NCI-H2107 treated with DMSO at 0.1 percent for 48 hours (cell line): ENCODE measurements around the gene SYNGR2.

Experiments
- DNase-seq: peaks from one replicate; lab custom pipeline; 2025; ENCODE audit not compliant: unreplicated experiment; lab: John Stamatoyannopoulos, UW

Gene SYNGR2, protein sequence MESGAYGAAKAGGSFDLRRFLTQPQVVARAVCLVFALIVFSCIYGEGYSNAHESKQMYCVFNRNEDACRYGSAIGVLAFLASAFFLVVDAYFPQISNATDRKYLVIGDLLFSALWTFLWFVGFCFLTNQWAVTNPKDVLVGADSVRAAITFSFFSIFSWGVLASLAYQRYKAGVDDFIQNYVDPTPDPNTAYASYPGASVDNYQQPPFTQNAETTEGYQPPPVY

DNA sequence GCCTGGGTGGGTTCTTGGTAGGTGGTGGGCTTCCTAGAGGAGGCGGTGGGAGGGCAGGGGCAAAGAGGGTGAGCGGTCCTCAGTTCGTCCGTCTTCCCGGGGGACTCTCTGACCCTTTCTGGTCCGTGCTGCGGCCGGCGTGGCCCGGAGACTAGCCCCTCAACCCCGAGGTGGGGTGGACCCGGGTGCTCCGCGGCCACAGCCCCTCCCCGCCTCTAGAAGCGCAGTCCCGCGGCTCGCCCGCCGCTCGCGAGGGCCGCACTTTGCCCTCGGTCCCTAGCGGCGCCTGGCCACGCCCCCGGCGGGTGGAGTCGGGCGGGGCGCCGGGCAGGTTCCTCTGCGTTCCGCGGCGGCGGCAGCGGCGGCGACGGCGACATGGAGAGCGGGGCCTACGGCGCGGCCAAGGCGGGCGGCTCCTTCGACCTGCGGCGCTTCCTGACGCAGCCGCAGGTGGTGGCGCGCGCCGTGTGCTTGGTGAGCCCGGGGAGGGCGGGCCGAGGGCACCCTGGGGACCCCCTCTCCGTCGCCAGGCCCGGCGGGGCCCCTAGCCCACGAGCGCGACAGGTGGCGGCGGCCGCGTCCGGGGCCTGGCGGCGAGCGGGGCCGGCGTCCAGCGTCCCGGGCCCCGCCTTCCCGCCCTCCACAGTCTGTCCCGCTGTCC, at the start of gene SYNGR2:
Gene SYNGR2 (plus strand): TSS at position 340 of the 661 bp plus-strand sequence. CDS start 36 bp downstream, at position 376.
- peak; percentile 57 for DNase-seq

DNA sequence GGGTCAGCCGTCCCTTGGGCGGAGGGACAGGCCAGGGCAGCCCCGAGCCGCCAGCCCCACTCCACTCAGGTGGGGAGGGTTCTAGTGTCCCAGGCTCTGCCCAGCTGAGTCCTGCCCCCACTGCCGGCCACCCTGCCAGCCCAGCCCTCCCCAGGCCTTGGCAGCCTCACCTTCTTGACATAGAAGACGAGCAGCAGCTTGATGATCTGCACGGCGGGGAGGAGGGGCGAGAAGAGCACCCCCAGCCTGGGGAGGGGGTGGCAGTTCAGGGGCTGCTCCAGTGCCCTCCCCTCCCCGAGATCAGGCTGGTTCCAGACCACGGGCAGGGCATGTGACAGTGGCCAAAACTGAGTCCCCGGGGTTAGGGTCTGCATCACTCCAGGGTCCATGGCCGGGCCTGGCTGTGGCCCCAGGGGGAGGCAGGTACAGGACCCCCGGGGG, 49.6 kb upstream of the SYNGR2 start:
- no peak for DNase-seq

- DNase-seq, result no peak
These were observed 47.8 kb upstream of the SYNGR2 start for GRCh38 chr17:78120537-78120936.

- DNase-seq, result no peak
These were observed 47.2 kb upstream of the SYNGR2 start for GRCh38 chr17:78120971-78121800.

- DNase-seq, result no peak
These were observed 46.6 kb upstream of the SYNGR2 start for GRCh38 chr17:78121801-78122215.

DNA sequence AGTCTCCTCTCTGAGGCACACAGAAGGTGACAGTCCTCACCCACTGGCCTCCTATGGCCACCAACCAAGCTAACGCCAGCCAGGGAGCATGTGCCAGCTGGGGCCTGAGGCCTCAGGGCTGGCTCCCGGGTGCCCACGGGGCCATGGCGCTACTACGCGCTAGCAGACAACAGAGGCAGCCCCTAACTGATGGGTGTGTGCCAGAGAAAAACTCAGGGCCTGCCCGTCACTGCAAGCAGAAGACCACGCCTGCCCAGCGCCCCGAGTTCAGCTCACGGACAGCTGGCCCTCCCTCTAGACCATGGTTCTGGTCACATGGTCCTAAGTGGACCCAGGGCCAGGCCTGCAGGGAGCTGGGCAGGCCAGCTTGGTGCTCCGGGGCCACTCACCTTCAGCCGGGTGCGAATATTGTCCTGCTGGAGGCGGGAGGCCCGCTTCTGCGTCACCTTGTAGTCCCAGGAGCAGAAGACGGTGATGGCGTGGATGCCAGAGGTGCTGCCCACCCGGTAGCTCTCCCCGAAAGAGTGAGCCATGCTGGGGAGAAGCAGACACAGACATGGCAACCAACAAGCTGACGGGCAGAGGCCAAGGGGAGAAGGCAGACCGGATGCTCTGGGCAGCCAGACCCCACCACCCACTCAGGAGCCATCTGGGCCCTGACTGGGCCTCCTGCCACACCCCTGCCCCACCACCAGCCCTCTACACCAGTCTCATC, 46.0 kb upstream of the SYNGR2 start:
- DNase-seq, result no peak

GRCh38 chr17:78122931-78123249, 45.5 kb upstream of the SYNGR2 start:
- no peak for DNase-seq

DNA sequence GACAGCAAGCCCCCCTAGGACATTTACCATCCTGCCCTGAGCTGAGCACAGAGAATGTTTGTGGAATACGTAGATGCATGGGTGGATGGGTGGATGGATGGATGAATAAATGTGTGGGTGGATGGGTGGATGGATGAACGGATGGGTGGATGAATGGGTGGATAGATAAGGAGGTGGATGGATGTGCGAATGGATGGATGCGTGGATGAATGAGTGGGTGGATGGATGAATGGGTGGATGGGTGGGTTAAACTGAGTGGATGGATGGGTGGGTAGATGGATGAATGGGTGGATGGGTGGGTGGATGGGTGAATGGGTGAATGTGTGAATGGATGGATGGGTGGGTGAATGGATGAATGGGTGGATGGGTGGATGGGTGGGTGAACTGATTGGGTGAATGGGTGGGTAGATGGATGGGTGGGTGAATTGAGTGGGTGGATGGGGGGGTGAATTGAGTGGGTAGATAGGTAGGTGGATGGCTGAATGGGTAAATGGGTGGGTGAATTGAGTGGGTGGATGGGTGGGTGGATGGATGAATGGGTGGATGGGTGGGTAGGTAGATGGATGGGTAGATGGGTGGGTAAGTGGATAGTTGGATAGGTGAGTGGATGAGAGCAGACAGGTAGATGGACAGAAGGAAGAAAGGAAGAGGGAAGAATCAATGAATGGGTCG, 45.0 kb upstream of the SYNGR2 start:
- DNase-seq, result no peak

DNA sequence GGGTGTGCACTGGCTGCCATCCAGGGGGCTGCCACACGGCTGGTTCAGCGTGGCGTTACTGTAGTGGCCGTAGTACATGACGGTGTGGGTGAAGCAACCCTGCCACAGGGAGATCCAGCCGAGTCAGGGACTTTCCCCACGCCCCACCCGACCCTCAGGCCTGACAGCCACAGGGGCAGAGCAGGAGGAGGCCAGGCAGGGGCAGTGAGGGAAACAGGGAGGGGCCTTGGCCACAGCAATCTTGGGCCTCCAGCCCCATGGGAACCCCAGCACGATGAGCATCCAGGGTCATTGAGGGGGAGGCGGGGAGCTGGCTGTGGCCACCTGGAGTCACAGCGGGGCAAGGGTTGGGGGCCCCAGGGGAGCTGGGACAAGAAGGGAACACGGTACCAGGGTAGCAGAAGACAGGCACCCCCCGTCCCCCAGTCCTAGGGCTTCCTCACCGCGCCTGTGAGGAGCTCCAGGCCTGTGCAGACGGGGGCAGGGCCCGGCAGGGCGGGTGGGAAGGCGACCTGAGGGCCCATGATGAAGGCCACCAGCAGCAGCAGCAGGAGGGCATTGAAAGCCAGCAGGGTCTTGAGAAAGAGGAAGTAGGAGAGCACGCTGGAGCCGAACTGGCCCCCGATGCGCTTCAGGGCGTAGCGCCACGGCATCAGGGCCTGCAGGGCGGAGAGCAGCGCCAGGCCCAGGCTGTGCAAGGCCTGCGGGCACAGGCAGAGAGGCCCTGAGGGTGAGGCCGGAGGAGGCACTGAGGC, 44.1 kb upstream of the SYNGR2 start:
- no peak for DNase-seq

- DNase-seq, result no peak
These were observed 43.6 kb upstream of the SYNGR2 start for GRCh38 chr17:78124836-78125137.

GRCh38 chr17:78125138-78125913, 43.1 kb upstream of the SYNGR2 start:
- no peak for DNase-seq

DNA sequence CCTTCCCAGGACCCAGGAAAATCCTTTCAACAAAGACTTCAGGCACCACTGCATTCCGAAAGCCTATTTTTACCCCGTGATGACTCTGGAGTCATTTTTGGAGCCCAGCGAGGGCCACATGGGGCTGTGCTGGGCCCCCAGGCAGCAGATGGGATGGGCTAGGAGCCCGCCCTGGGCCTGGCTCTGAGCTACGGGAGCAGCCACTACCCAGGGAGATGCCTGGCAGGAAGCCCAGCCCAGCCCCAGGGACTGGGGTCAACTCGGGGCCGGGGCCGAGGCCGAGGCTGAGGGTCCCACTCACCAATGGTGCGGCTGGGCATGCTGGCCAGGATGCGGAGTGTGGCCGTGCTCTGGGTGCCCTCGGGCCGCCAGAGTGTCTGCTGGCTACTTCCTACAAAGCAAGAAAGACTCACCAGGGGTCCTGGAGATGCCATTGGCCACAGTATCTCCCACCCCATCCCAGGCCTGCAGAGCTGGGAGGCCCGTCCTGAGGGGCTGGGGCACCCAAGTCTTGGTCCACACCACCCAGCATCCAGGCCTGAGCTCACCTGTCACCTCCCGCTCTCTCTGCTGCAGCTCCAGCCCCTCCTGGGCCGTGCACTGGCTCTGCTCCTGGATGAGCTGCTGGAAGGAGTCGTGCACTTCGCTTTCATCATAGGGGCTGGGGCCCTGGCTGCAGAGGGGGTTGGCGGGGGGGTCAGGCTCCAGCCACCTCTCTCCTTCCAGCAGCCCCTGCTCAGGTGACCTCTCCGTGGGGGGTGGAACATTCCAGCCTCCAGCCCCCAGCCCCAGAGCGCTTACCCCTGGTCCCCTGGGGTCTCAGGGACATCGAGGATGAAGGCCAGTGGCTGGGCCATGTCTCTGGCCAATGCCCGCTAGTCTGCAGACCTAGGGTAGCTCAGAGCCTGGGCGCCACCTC, 42.1 kb upstream of the SYNGR2 start:
- no peak for DNase-seq

DNA sequence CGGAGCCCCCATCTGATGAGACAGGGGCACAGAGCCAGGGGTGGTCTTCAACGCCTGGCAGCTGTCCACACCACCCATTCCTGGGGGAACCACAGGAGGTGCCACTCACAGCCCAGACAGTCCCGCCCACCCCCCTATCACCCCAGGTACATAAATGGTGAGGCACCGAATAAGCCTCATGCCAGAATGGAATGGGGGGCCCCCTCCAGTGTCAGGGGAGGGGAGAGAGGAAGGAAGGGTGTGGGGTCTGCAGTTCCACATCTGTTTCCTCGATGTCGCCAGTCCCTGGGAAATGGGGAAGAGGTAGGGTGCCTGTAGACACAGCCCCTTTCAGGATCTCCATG, 41.5 kb upstream of the SYNGR2 start:
- no peak for DNase-seq

- no peak for DNase-seq
These were observed 41.0 kb upstream of the SYNGR2 start for GRCh38 chr17:78127239-78127887.

- no peak for DNase-seq
These were observed 40.4 kb upstream of the SYNGR2 start for GRCh38 chr17:78127888-78128550.

GRCh38 chr17:78128551-78129350, 39.6 kb upstream of the SYNGR2 start, which contains the start of gene TMC6:
Gene TMC6 (minus strand): TSS chr17:78128755. CDS start chr17:78126832, 1,923 bp downstream.
- DNase-seq, result no peak
